ENCODE results near the gene AS3MT. TPM values are rescaled to one million over a fixed set of nuclear protein-coding genes. Genes with fewer than 3 reads are reported as not detected.

Gene AS3MT
- total RNA-seq, 3 donors from 2014 or later, result 0.27 to 1.6 TPM; not detected in 1

- no peak for TF ChIP-seq CTCF (IDR thresholded peaks at IDR 0.05)
- ATAC-seq (no peak), DNase-seq (no peak)
- no peaks in the 10 kb centered on the region for H3K9me3 ChIP-seq
- H3K36me3 ChIP-seq (ENCODE audit: low read depth), result no peaks in the 10 kb centered on the region
- no peak overlapping the region for H3K4me3 ChIP-seq
- intact Hi-C loops (cut with DNase I, micrococcal nuclease), result no loop called here
- no peaks in the 10 kb centered on the region for H3K4me1 ChIP-seq (ENCODE audit: low read depth)
These were observed 41.7 kb upstream of the AS3MT start for GRCh38 chr10:102827597-102827975.

GRCh38 chr10:102831322-102832071 lies 37.8 kb upstream of the AS3MT start:
- TF ChIP-seq CTCF (IDR thresholded peaks at IDR 0.05), result no peak
- DNase-seq (no peak), ATAC-seq (peak; percentile 11)
- no peaks in the 10 kb centered on the region for H3K36me3 ChIP-seq (ENCODE audit: low read depth)
- no peaks in the 10 kb centered on the region for H3K4me1 ChIP-seq (ENCODE audit: low read depth)
- H3K4me3 ChIP-seq, result no peak overlapping the region
- intact Hi-C loops (cut with DNase I, micrococcal nuclease), result loop anchor here (5.0 to 10.0 kb wide), 2 partner anchors 71 to 107 kb away; no protein-coding TSS in a partner anchor
- H3K9me3 ChIP-seq, result no peaks in the 10 kb centered on the region

- intact Hi-C loops (cut with DNase I, micrococcal nuclease), result loop anchor here (5.0 to 10.0 kb wide), 2 partner anchors 70 to 107 kb away; no protein-coding TSS in a partner anchor
- no peak for TF ChIP-seq CTCF (IDR thresholded peaks at IDR 0.05)
- H3K36me3 ChIP-seq (ENCODE audit: low read depth), result no peaks in the 10 kb centered on the region
These were observed 37.0 kb upstream of the AS3MT start for GRCh38 chr10:102832248-102832647.

GRCh38 chr10:102832987-102833386 lies 36.3 kb upstream of the AS3MT start:
- no peak for TF ChIP-seq CTCF (IDR thresholded peaks at IDR 0.05)
- H3K4me3 ChIP-seq, result no peak overlapping the region
- H3K4me1 ChIP-seq (ENCODE audit: low read depth), result no peaks in the 10 kb centered on the region
- H3K36me3 ChIP-seq (ENCODE audit: low read depth), result no peaks in the 10 kb centered on the region
- DNase-seq, result no peak
- peaks cover under 1% of the 10 kb centered on the region for H3K9me3 ChIP-seq
- no peak for ATAC-seq
- intact Hi-C loops (cut with DNase I, micrococcal nuclease), result loop anchor here (5.0 to 10.0 kb wide), 2 partner anchors 69 to 108 kb away; no protein-coding TSS in a partner anchor

More at GRCh38 chr10:102832248-102832647, 37.0 kb upstream of the AS3MT start:
- Histone ChIP-seq H3K9me3 (no peaks in the 10 kb centered on the region), H3K4me3 (no peak overlapping the region), H3K4me1 (ENCODE audit: low read depth) (no peaks in the 10 kb centered on the region)
- ATAC-seq (no peak), DNase-seq (no peak)

GRCh38 chr10:102834143-102834542 lies 35.1 kb upstream of the AS3MT start:
- peaks cover 7% of the 10 kb centered on the region for H3K9me3 ChIP-seq
- no peak for TF ChIP-seq CTCF (IDR thresholded peaks at IDR 0.05)
- intact Hi-C loops (cut with DNase I, micrococcal nuclease), result loop anchor here (5.0 to 10.0 kb wide), 2 partner anchors 68 to 109 kb away; no protein-coding TSS in a partner anchor
- no peaks in the 10 kb centered on the region for H3K4me1 ChIP-seq (ENCODE audit: low read depth)
- ATAC-seq (peak; percentile 83), DNase-seq (peak in 1 of 3 donors; percentile 55)
- no peak overlapping the region for H3K4me3 ChIP-seq
- H3K36me3 ChIP-seq (ENCODE audit: low read depth), result no peaks in the 10 kb centered on the region

Measured in mucosa of descending colon (tissue), 3 donors.